ENCODE data around the gene OXER1. TPM values are rescaled to one million over a fixed set of nuclear protein-coding genes. Genes with fewer than 3 reads are reported as not detected.

Gene OXER1
- total RNA-seq, 1 donor from 2014 or later, result 0.88 TPM

DNA sequence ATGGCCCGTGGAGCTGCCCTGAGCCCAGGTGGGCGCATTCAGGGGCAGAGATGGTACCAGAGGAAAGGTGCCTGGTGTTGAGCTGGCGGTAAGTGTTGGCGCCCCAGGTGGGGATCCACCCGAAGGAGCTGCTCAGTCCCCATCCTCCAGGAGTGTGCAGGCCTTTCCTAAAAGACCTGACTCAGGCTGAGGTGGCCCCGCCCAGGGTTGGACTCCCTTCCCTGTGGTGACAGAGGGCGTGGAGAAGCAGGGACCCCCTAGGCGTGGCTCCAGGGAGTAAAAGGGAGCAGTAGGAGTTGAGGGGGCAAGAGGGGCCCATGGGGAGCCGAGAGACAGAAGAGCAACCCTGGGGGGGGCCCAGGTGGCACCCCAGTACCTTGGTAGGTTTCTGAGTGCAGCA, 2.4 kb downstream of the OXER1 start:
- Mint-ChIP-seq H3K9me3 (no peaks in the 10 kb centered on the region), H3K27ac (no peak overlapping the region), H3K4me3 (no peak overlapping the region), H3K27me3 (ENCODE audit: insufficient read depth, low read depth) (no peaks in the 10 kb centered on the region), H3K4me1 (peaks cover 7% of the 10 kb centered on the region), H3K36me3 (peaks cover 6% of the 10 kb centered on the region)
- Histone ChIP-seq H3K4me1 (no peaks in the 10 kb centered on the region), H3K79me2 (ENCODE audit: low read depth) (no peaks in the 10 kb centered on the region), H3K4me3 (no peak overlapping the region), H4K20me1 (ENCODE audit: low read depth) (no peaks in the 10 kb centered on the region), H3K4me2 (no peak overlapping the region), H3K9ac (no peak overlapping the region), H3K27ac (no peak overlapping the region), H2AFZ (replicated peaks) (no peak overlapping the region), H3K9me3 (ENCODE audit: low read depth) (no peaks in the 10 kb centered on the region), H3K36me3 (no peaks in the 10 kb centered on the region), H3F3A (ENCODE audit: low read depth) (no peaks in the 10 kb centered on the region), H3K27me3 (no peaks in the 10 kb centered on the region)
- no peak for DNase-seq (ENCODE audit: low spot score)
- no peak for TF ChIP-seq EZH2 (IDR thresholded peaks at IDR 0.05)
- TF ChIP-seq EZH2phosphoT487 (IDR thresholded peaks at IDR 0.05), result no peak
- TF ChIP-seq, protein P1, sequence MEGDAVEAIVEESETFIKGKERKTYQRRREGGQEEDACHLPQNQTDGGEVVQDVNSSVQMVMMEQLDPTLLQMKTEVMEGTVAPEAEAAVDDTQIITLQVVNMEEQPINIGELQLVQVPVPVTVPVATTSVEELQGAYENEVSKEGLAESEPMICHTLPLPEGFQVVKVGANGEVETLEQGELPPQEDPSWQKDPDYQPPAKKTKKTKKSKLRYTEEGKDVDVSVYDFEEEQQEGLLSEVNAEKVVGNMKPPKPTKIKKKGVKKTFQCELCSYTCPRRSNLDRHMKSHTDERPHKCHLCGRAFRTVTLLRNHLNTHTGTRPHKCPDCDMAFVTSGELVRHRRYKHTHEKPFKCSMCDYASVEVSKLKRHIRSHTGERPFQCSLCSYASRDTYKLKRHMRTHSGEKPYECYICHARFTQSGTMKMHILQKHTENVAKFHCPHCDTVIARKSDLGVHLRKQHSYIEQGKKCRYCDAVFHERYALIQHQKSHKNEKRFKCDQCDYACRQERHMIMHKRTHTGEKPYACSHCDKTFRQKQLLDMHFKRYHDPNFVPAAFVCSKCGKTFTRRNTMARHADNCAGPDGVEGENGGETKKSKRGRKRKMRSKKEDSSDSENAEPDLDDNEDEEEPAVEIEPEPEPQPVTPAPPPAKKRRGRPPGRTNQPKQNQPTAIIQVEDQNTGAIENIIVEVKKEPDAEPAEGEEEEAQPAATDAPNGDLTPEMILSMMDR (IDR thresholded peaks at IDR 0.05), result no peak

DNA sequence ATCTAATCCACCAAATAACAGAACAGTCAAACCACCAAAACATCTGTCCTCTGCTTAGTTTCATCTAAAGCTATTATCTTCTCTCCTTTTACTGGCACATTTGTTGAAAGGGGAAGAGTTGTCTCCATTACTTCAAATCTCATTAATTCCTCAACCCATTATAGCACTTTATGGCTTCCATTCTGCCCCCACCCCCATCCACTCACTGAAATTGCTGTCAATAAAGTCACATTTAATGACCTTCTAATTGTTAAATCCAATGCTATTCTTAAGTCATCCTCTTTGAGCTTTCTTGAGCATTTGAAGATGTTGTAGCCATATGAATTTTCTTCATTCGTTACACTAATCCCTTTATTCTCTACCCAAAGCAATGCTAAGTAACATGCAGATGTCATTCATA, 5.2 kb downstream of the OXER1 start:
- Histone ChIP-seq H3K36me3 (no peaks in the 10 kb centered on the region), H2AFZ (replicated peaks) (no peak overlapping the region), H3K9me3 (ENCODE audit: low read depth) (no peaks in the 10 kb centered on the region), H3K4me2 (no peak overlapping the region), H3K4me3 (no peak overlapping the region), H3K79me2 (ENCODE audit: low read depth) (no peaks in the 10 kb centered on the region), H3K27me3 (no peaks in the 10 kb centered on the region), H3K4me1 (no peaks in the 10 kb centered on the region), H3F3A (ENCODE audit: low read depth) (no peaks in the 10 kb centered on the region), H3K27ac (no peak overlapping the region), H3K9ac (no peak overlapping the region), H4K20me1 (ENCODE audit: low read depth) (no peaks in the 10 kb centered on the region)
- Mint-ChIP-seq H3K4me3 (no peak overlapping the region), H3K9me3 (no peaks in the 10 kb centered on the region), H3K4me1 (peaks cover 12% of the 10 kb centered on the region), H3K27ac (no peak overlapping the region), H3K36me3 (peaks cover 3% of the 10 kb centered on the region), H3K27me3 (ENCODE audit: insufficient read depth, low read depth) (peaks cover 2% of the 10 kb centered on the region)
- no peak for DNase-seq (ENCODE audit: low spot score)
- TF ChIP-seq, protein P1 (IDR thresholded peaks at IDR 0.05), result no peak
- TF ChIP-seq EZH2phosphoT487 (IDR thresholded peaks at IDR 0.05), result no peak

DNA sequence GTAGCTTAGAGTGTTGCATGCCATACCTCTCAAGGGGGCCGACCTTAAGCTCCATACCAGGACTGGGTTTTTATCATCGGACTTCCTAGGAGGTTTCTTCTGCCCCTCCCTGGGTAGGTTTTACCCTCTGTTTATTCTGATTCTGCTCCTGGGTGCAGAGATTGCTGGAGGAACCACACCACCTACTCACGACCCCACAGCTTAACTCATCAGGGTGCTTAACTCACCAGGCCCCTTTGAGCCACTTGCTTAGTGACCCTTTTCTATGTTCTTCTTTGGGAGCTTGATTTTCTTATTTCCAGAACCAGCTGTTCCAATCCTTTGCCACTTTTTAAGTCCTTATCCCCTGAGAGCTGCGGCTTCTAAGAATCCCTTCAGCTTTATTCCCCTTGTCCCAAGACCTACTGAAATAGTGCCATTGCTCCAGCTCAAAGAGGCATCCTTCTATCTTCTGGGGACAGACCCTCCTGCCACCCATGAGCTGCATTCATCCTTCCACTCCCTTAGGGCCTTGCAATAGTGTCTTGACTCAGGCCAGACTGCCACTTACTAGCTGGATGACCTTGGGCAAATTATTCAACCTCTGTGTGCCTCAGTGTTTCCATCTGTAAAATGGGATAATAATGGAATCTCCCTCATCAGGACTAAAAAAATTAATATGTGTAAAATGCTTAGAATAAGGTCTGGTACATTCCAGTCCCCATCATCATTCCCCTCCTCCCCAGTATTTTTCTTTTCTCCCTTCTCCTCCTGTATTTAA, 5.8 kb downstream of the OXER1 start:
- Histone ChIP-seq H3K4me2 (no peak overlapping the region), H3K9me3 (ENCODE audit: low read depth) (no peaks in the 10 kb centered on the region), H2AFZ (replicated peaks) (no peak overlapping the region), H3K4me1 (no peaks in the 10 kb centered on the region), H3F3A (ENCODE audit: low read depth) (no peaks in the 10 kb centered on the region), H3K36me3 (no peaks in the 10 kb centered on the region), H3K27ac (no peak overlapping the region), H4K20me1 (ENCODE audit: low read depth) (no peaks in the 10 kb centered on the region), H3K9ac (no peak overlapping the region), H3K27me3 (no peaks in the 10 kb centered on the region), H3K79me2 (ENCODE audit: low read depth) (no peaks in the 10 kb centered on the region), H3K4me3 (no peak overlapping the region)
- no peaks in the 10 kb centered on the region for H3K9me3 Mint-ChIP-seq
- peaks cover 14% of the 10 kb centered on the region for H3K4me1 Mint-ChIP-seq
- H3K36me3 Mint-ChIP-seq, result no peaks in the 10 kb centered on the region
- DNase-seq (ENCODE audit: low spot score), result no peak
- H3K27me3 Mint-ChIP-seq (ENCODE audit: insufficient read depth, low read depth), result peaks cover 2% of the 10 kb centered on the region
- H3K27ac Mint-ChIP-seq, result peak overlapping the region; percentile 34
- TF ChIP-seq EZH2 (IDR thresholded peaks at IDR 0.05), result no peak
- TF ChIP-seq EZH2phosphoT487 (IDR thresholded peaks at IDR 0.05), result no peak
- TF ChIP-seq, protein P1 (IDR thresholded peaks at IDR 0.05), result no peak
- H3K4me3 Mint-ChIP-seq, result no peak overlapping the region
